Adrenal gland (tissue), 12 donors: ENCODE measurements around the gene EIF3D. TPM values are rescaled to one million over a fixed set of nuclear protein-coding genes. Genes with fewer than 3 reads are reported as not detected.

Experiments used
- DNase-seq, 7 donors: peaks; one replicate each; pipeline ENCODE4 v3.0.0-alpha.2; 2019 to 2020
- H3K27ac ChIP-seq, 5 donors: fragments of 200-600 bp; sonication (generic) in 4 of 5; 1 replicate in 3 of 5; 2 replicates in 2 of 5; pipeline versions ENCODE4 v1.5.1 to v1.8.0; 2016 to 2020; ENCODE audit warnings: mild to moderate bottlenecking in 1 of 5
- H3K27me3 ChIP-seq: fragments of 200-600 bp; 2 replicates; pipeline ENCODE4 v1.8.0; 2021
- H3K36me3 ChIP-seq, 2 donors: fragments of 200-600 bp; replicated peaks in 1 of 2; 1 replicate in 1 of 2; 2 replicates in 1 of 2; pipeline versions ENCODE4 v1.5.1 to v1.8.0; 2018 to 2022
- H3K4me1 ChIP-seq, 2 donors: fragments of 200-600 bp; replicated peaks in 1 of 2; 1 replicate in 1 of 2; 2 replicates in 1 of 2; pipeline versions ENCODE4 v1.5.1 to v1.8.0; 2018 to 2021
- H3K4me3 ChIP-seq, 4 donors: fragments of 200-600 bp; sonication (generic) in 3 of 4; one replicate each; pipeline ENCODE4 v1.5.1; 2016 to 2018
- H3K9me3 ChIP-seq, 3 donors: fragments of 200-600 bp; sonication (generic) in 1 of 3; replicated peaks in 1 of 3; 1 replicate in 2 of 3; 2 replicates in 1 of 3; pipeline versions ENCODE4 v1.5.1 to v1.8.0; 2016 to 2021
- CTCF ChIP-seq, 6 experiments: fragments of 450-650 bp in 4 of 6; fragments of 200-600 bp in 2 of 6; sonication (generic) in 1 of 6; IDR thresholded peaks; 1 replicate in 5 of 6; 2 replicates in 1 of 6; pipeline versions ENCODE4 v1.5.1 to v1.8.0; 2016 to 2021; ENCODE audit warnings: antibody characterized with exemption in 6 of 6, mild to moderate bottlenecking in 2 of 6, moderate library complexity in 1 of 6
- POLR2A ChIP-seq, 2 donors: fragments of 450-650 bp; IDR thresholded peaks; one replicate each; pipeline ENCODE4 v1.6.1; 2017; ENCODE audit warnings: antibody characterized with exemption in 2 of 2, mild to moderate bottlenecking in 2 of 2, moderate library complexity in 1 of 2
- WGBS, 4 donors: extraction: QIAGEN DNeasy Blood & Tissue Kit in 2 of 4; methylation state at CpG; one replicate each; pipeline versions ENCODE4 v1.1.5 to v1.1.7; 2013 to 2017; 5-methylcytosine and 5-hydroxymethylcytosine counted together
- intact Hi-C, 2 donors: fragments of 100-400 bp; cut with DNase I; formaldehyde crosslinking; loops; one replicate each; pipeline versions ENCODE4 v1.14.1 to v1.15.0; 2022 to 2023
- polyA plus RNA-seq, 3 donors: library from polyadenylated mRNA; stranded (reverse); fragments of 200-250 nt in 2 of 3; fragments of 350-450 nt in 1 of 3; fragmentation: Illumina TruSeq in 1 of 3; extraction: RNeasy Lipid Tissue Mini Kit (QIAGEN cat#74804) in 1 of 3; gene quantifications; one replicate each; pipeline ENCODE4 v1.2.3, GENCODE V29; 2013 to 2014
- total RNA-seq, 9 donors: library from RNA; depleted of rRNA in 4 of 9; stranded (reverse); fragments of >200 nt in 4 of 9; fragments of 120-200 nt in 1 of 9; fragmentation: NEBNext Ultra II Directional in 1 of 9; extraction: Animal tissue kit (Norgen Biotek cat#: 25700) in 1 of 9; gene quantifications; one replicate each; pipeline versions ENCODE4 v1.1.0 to v1.2.4, GENCODE V29; 2013 to 2023
- donor health status: healthy with polysubstance abuse.
- donor health status: Bipolar disorder and iron deficiency.
- donor health status: DM: yes; HTN: yes; CAD: no.
- donor health status: DM: no; HTN: no; CAD: no.
- donor health status: DM: no; HTN: no; CAD: no.
- donor health status: DM: yes; HTN: yes; CAD: no.

Gene EIF3D
- total and polyA plus RNA-seq, 12 donors: 118 to 319 (median 174) TPM

GRCh38 chr22:36577019-36577418 lies 48.1 kb upstream of the EIF3D start:
- H3K4me3 ChIP-seq: no peak overlapping the region
- H3K36me3 ChIP-seq: no peaks in the 10 kb centered on the region
- no peaks in the 10 kb centered on the region for H3K4me1 ChIP-seq
- no peaks in the 10 kb centered on the region for H3K9me3 ChIP-seq
- H3K27ac ChIP-seq: no peak overlapping the region
- intact Hi-C loops: loop anchor here in 1 of 2 donors (10.0 kb wide), 1 partner anchor 148 kb away; no protein-coding TSS in a partner anchor
- no peak for DNase-seq
- TF ChIP-seq POLR2A (IDR thresholded peaks at IDR 0.05): no peak
- TF ChIP-seq CTCF (IDR thresholded peaks at IDR 0.05): no peak
- H3K27me3 ChIP-seq: no peaks in the 10 kb centered on the region
- WGBS, 4 donors: 64 to 82% (median 74%) methylated on average over 10 to 13 of the region's 13 CpGs

GRCh38 chr22:36574728-36575127 lies 45.8 kb upstream of the EIF3D start:
- H3K4me3 ChIP-seq: no peak overlapping the region
- no peaks in the 10 kb centered on the region for H3K36me3 ChIP-seq
- H3K9me3 ChIP-seq: no peaks in the 10 kb centered on the region
- H3K27ac ChIP-seq: no peak overlapping the region
- no peaks in the 10 kb centered on the region for H3K27me3 ChIP-seq
- intact Hi-C loops: loop anchor here in 1 of 2 donors (10.0 kb wide), 1 partner anchor 150 kb away; no protein-coding TSS in a partner anchor
- TF ChIP-seq POLR2A (IDR thresholded peaks at IDR 0.05) (no peak), CTCF (IDR thresholded peaks at IDR 0.05) (no peak)
- WGBS, 4 donors: 90 to 92% (median 91%) methylated on average over 1 of the region's 1 CpG
- DNase-seq: no peak
- no peaks in the 10 kb centered on the region for H3K4me1 ChIP-seq

GRCh38 chr22:36573815-36574363 lies 44.9 kb upstream of the EIF3D start:
- intact Hi-C loops: loop anchor here in 1 of 2 donors (10.0 kb wide), 1 partner anchor 151 kb away; no protein-coding TSS in a partner anchor
- TF ChIP-seq POLR2A (IDR thresholded peaks at IDR 0.05) (no peak), CTCF (IDR thresholded peaks at IDR 0.05) (no peak)
- no peak overlapping the region for H3K27ac ChIP-seq
- WGBS, 4 donors: 45 to 54% (median 48%) methylated on average over 9 of the region's 9 CpGs
- no peaks in the 10 kb centered on the region for H3K36me3 ChIP-seq
- no peaks in the 10 kb centered on the region for H3K27me3 ChIP-seq
- no peak for DNase-seq
- no peaks in the 10 kb centered on the region for H3K9me3 ChIP-seq
- no peaks in the 10 kb centered on the region for H3K4me1 ChIP-seq
- H3K4me3 ChIP-seq: no peak overlapping the region

GRCh38 chr22:36571991-36572390 lies 43.0 kb upstream of the EIF3D start:
- H3K4me1 ChIP-seq: no peaks in the 10 kb centered on the region
- TF ChIP-seq CTCF (IDR thresholded peaks at IDR 0.05) (no peak), POLR2A (IDR thresholded peaks at IDR 0.05) (no peak)
- no peaks in the 10 kb centered on the region for H3K27me3 ChIP-seq
- H3K4me3 ChIP-seq: no peak overlapping the region
- no peak for DNase-seq
- WGBS, 4 donors: 92 to 100% (median 95%) methylated on average over 2 of the region's 2 CpGs
- intact Hi-C loops: loop anchor here in 1 of 2 donors (10.0 kb wide), 1 partner anchor 153 kb away; no protein-coding TSS in a partner anchor
- H3K36me3 ChIP-seq: no peaks in the 10 kb centered on the region
- H3K9me3 ChIP-seq: no peaks in the 10 kb centered on the region
- H3K27ac ChIP-seq: no peak overlapping the region
